C4-2B (cell line): Measurements from ENCODE around the gene CTNNA3.

Source experiments
- ZFX ChIP-seq: fragments of 450-650 bp; IDR thresholded peaks from 2 replicates; pipeline ENCODE4 v1.6.1; 2017
- TF ChIP-seq, protein P1 (sequence below): fragments of 450-650 bp; conservative IDR thresholded peaks from 2 replicates; pipeline ENCODE4 v1.5.1; 2017; ENCODE audit warnings: mild to moderate bottlenecking

- TF ChIP-seq, protein P1, sequence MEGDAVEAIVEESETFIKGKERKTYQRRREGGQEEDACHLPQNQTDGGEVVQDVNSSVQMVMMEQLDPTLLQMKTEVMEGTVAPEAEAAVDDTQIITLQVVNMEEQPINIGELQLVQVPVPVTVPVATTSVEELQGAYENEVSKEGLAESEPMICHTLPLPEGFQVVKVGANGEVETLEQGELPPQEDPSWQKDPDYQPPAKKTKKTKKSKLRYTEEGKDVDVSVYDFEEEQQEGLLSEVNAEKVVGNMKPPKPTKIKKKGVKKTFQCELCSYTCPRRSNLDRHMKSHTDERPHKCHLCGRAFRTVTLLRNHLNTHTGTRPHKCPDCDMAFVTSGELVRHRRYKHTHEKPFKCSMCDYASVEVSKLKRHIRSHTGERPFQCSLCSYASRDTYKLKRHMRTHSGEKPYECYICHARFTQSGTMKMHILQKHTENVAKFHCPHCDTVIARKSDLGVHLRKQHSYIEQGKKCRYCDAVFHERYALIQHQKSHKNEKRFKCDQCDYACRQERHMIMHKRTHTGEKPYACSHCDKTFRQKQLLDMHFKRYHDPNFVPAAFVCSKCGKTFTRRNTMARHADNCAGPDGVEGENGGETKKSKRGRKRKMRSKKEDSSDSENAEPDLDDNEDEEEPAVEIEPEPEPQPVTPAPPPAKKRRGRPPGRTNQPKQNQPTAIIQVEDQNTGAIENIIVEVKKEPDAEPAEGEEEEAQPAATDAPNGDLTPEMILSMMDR: no peak
- TF ChIP-seq ZFX: no peak
These were observed 495.0 kb downstream of the CTNNA3 start for GRCh38 chr10:67200913-67201564.
